H1 (cell line): Measurements from ENCODE around the gene F10.

Experiments used
- ATF2 ChIP-seq: IDR thresholded peaks from 2 replicates; pipeline ENCODE4 v1.6.1; 2012; ENCODE audit warnings: low read length, inconsistent platforms
- BRCA1 ChIP-seq: IDR thresholded peaks from 2 replicates; pipeline ENCODE4 v1.6.1; 2012; ENCODE audit warnings: low read depth, low read length, improper control_type of control experiment
- CREB1 ChIP-seq: IDR thresholded peaks from 2 replicates; pipeline ENCODE4 v1.6.1; 2012; ENCODE audit warnings: inconsistent platforms
- EP300 ChIP-seq, 2 experiments: IDR thresholded peaks; 1 replicate in 1 of 2; 2 replicates in 1 of 2; pipeline ENCODE4 v1.6.1; 2011 to 2012; ENCODE audit warnings: low read depth in 2 of 2, low read length in 2 of 2, mild to moderate bottlenecking in 2 of 2, borderline replicate concordance in 1 of 2, inconsistent platforms in 1 of 2, moderate library complexity in 1 of 2
- EZH2 ChIP-seq: fragments of 200-600 bp; sonication (generic); IDR thresholded peaks from 2 replicates; pipeline ENCODE4 v1.7.1; 2012; ENCODE audit warnings: low read depth, mild to moderate bottlenecking, moderate library complexity, low read length, inconsistent platforms; ENCODE audit not compliant: severe bottlenecking
- JUND ChIP-seq: IDR thresholded peaks from 2 replicates; pipeline ENCODE4 v1.6.1; 2011; ENCODE audit warnings: mild to moderate bottlenecking, improper control_type of control experiment, low read length
- POLR2A ChIP-seq, 2 experiments: IDR thresholded peaks; 1 replicate in 1 of 2; 2 replicates in 1 of 2; pipeline ENCODE4 v1.6.1; 2011; ENCODE audit warnings: low read depth in 2 of 2, low read length in 2 of 2, mild to moderate bottlenecking in 2 of 2; ENCODE audit errors: control extremely low read depth in 1 of 2
- SIN3A ChIP-seq, 2 experiments: IDR thresholded peaks in 1 of 2; conservative IDR thresholded peaks in 1 of 2; 2 replicates each; pipeline ENCODE4 v1.6.1; 2011 to 2012; ENCODE audit warnings: low read length in 2 of 2, improper control_type of control experiment in 1 of 2, low read depth in 1 of 2, mild to moderate bottlenecking in 1 of 2
- TCF12 ChIP-seq: IDR thresholded peaks from 2 replicates; pipeline ENCODE4 v1.6.1; 2011; ENCODE audit warnings: low read depth, mild to moderate bottlenecking, low read length
- USF2 ChIP-seq: IDR thresholded peaks from 2 replicates; pipeline ENCODE4 v1.6.1; 2011; ENCODE audit warnings: low read length, improper control_type of control experiment

- TF ChIP-seq POLR2A (IDR thresholded peaks at IDR 0.05; ENCODE audit: control extremely low read depth in 1 of 2, low read depth in 2 of 2, low read length in 2 of 2) (no peak), EP300 (IDR thresholded peaks at IDR 0.05; ENCODE audit: borderline replicate concordance in 1 of 2, low read depth in 2 of 2, low read length in 2 of 2) (no peak), ATF2 (no peak), EZH2 (no peak), SIN3A (conservative IDR thresholded peaks at IDR 0.05 in 1 of 2, IDR thresholded peaks at IDR 0.05 in 1 of 2; ENCODE audit: low read depth in 1 of 2, low read length in 2 of 2) (no peak), JUND (no peak), CREB1 (no peak), TCF12 (no peak), BRCA1 (no peak), USF2 (no peak)
These were observed 35.3 kb upstream of the F10 start for GRCh38 chr13:113086991-113087922.
